ENCODE data around the gene ZNF574.

- TF ChIP-seq, protein P1, sequence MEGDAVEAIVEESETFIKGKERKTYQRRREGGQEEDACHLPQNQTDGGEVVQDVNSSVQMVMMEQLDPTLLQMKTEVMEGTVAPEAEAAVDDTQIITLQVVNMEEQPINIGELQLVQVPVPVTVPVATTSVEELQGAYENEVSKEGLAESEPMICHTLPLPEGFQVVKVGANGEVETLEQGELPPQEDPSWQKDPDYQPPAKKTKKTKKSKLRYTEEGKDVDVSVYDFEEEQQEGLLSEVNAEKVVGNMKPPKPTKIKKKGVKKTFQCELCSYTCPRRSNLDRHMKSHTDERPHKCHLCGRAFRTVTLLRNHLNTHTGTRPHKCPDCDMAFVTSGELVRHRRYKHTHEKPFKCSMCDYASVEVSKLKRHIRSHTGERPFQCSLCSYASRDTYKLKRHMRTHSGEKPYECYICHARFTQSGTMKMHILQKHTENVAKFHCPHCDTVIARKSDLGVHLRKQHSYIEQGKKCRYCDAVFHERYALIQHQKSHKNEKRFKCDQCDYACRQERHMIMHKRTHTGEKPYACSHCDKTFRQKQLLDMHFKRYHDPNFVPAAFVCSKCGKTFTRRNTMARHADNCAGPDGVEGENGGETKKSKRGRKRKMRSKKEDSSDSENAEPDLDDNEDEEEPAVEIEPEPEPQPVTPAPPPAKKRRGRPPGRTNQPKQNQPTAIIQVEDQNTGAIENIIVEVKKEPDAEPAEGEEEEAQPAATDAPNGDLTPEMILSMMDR (conservative IDR thresholded peaks at IDR 0.05 in 1 of 2, IDR thresholded peaks at IDR 0.05 in 1 of 2; ENCODE audit: extremely low read depth in 1 of 2, insufficient read depth in 1 of 2, low read depth in 1 of 2, low read length in 2 of 2), result no peak
- no peak for TF ChIP-seq EZH2 (IDR thresholded peaks at IDR 0.05; ENCODE audit: borderline replicate concordance, low read length)
These were observed 22.8 kb downstream of the ZNF574 start for GRCh38 chr19:42098781-42099180.
